Kidney (tissue), 14 donors: ENCODE results near the gene DTWD2. TPM values are rescaled to one million over a fixed set of nuclear protein-coding genes. Genes with fewer than 3 reads are reported as not detected.
A peak's percentile ranks its signal among the peaks of the same experiment; 100 is the strongest.
"Not testable (repeated sequence)": the region's sequence is repeated elsewhere in the genome, so short reads cannot be mapped to it uniquely, and the experiment has no call there.

Experiments used
- DNase-seq, 5 donors: peaks; one replicate each; pipeline ENCODE4 v3.0.0-alpha.2; 2013 to 2020
- FAIRE-seq: peaks from 2 replicates; lab custom pipeline; 2012; peaks lifted over from hg19 to GRCh38; lab: Jason Lieb, UNC
- H3K27ac ChIP-seq, 2 donors: one replicate each; pipeline ENCODE4 v1.7.0; 2013; ENCODE audit warnings: low read depth in 2 of 2, low read length in 2 of 2, inconsistent platforms in 1 of 2
- H3K27me3 ChIP-seq: one replicate; pipeline ENCODE4 v1.7.1; 2013; ENCODE audit warnings: low read length, inconsistent platforms; ENCODE audit not compliant: control insufficient read depth, insufficient read depth
- H3K36me3 ChIP-seq, 3 donors: one replicate each; pipeline versions ENCODE4 v1.7.0 to v1.7.1; 2013; ENCODE audit warnings: low read length in 3 of 3, control low read depth in 1 of 3, inconsistent platforms in 1 of 3; ENCODE audit not compliant: insufficient read depth in 3 of 3, control insufficient read depth in 2 of 3
- H3K4me1 ChIP-seq, 3 donors: one replicate each; pipeline versions ENCODE4 v1.7.0 to v1.7.1; 2013; ENCODE audit warnings: low read length in 3 of 3, inconsistent platforms in 1 of 3, low read depth in 1 of 3; ENCODE audit not compliant: control insufficient read depth in 2 of 3, insufficient read depth in 2 of 3
- H3K4me3 ChIP-seq, 3 donors: one replicate each; pipeline versions ENCODE4 v1.7.0 to v1.8.1; 2013; ENCODE audit warnings: low read length in 3 of 3, control low read depth in 1 of 3, inconsistent platforms in 1 of 3
- H3K9ac ChIP-seq, 3 donors: one replicate each; pipeline versions ENCODE4 v1.7.0 to v1.7.1; 2013; ENCODE audit warnings: low read length in 3 of 3, control low read depth in 1 of 3, inconsistent platforms in 1 of 3
- H3K9me3 ChIP-seq, 3 donors: one replicate each; pipeline versions ENCODE4 v1.7.0 to v1.7.1; 2013; ENCODE audit warnings: low read length in 3 of 3, control low read depth in 1 of 3, inconsistent platforms in 1 of 3; ENCODE audit not compliant: control insufficient read depth in 2 of 3, insufficient read depth in 1 of 3
- intact Hi-C: fragments of 100-400 bp; cut with DNase I; formaldehyde crosslinking; loops from one replicate; pipeline ENCODE4 v1.11.1; 2022
- polyA plus RNA-seq: library from polyadenylated mRNA; stranded (reverse); fragments of 350-450 nt; fragmentation: Illumina TruSeq; extraction: RNeasy Lipid Tissue Mini Kit (QIAGEN cat#74804); gene quantifications from one replicate; pipeline ENCODE4 v1.2.3, GENCODE V29; 2014; ENCODE audit warnings: low read depth, low replicate concordance; ENCODE audit not compliant: insufficient read depth
- total RNA-seq: library from RNA; stranded (reverse); fragmentation: NEBNext Ultra II Directional; extraction: Animal tissue kit (Norgen Biotek cat#: 25700); gene quantifications from one replicate; pipeline ENCODE4 v1.2.1, GENCODE V29; 2021
- TF ChIP-seq, protein P1 (sequence below): IDR thresholded peaks from 3 replicates; pipeline ENCODE4 v1.5.1; 2012; ENCODE audit warnings: mild to moderate bottlenecking, moderate library complexity, borderline replicate concordance; ENCODE audit not compliant: insufficient read depth; ENCODE audit errors: extremely low read depth
- donor health status: control.
- donor health status: control.
- donor health status: control.
- donor health status: control.
- donor health status: control.
- donor health status: DM: yes; HTN: yes; CAD: no.
- donor health status: Normal renal cell carcinoma (clear cell type).

The DTWD2 gene
- total and polyA plus RNA-seq, 2 donors from 2014 or later, result 3.7 to 12.4 TPM

DNA sequence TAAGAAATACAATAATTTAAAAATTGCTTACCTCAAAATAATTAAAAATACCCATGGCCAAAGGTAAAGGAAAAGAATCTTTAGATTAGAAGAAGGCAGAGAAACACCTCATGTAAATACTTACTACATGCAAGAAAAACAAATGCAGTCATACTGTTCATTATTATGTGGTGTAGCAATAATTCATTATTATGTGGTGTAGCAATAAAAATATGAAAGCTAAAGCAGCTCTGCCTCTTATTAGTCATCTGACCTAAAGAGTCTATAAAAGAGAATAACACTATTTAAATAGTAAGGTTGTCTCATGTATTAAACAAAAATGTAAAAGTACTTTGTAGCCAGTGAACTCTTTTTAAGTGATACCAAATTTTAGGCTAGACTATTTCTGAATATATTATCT is 6.6 kb downstream of the DTWD2 start:
- peaks cover 0 to 6% (median 0%) of the 10 kb centered on the region in 3 donors for H3K9me3 ChIP-seq
- no peaks in the 10 kb centered on the region for H3K27me3 ChIP-seq
- intact Hi-C loops, result no loop called here
- no peak overlapping the region for H3K9ac ChIP-seq
- no peaks in the 10 kb centered on the region for H3K4me1 ChIP-seq
- no peaks in the 10 kb centered on the region for H3K36me3 ChIP-seq
- TF ChIP-seq, protein P1, sequence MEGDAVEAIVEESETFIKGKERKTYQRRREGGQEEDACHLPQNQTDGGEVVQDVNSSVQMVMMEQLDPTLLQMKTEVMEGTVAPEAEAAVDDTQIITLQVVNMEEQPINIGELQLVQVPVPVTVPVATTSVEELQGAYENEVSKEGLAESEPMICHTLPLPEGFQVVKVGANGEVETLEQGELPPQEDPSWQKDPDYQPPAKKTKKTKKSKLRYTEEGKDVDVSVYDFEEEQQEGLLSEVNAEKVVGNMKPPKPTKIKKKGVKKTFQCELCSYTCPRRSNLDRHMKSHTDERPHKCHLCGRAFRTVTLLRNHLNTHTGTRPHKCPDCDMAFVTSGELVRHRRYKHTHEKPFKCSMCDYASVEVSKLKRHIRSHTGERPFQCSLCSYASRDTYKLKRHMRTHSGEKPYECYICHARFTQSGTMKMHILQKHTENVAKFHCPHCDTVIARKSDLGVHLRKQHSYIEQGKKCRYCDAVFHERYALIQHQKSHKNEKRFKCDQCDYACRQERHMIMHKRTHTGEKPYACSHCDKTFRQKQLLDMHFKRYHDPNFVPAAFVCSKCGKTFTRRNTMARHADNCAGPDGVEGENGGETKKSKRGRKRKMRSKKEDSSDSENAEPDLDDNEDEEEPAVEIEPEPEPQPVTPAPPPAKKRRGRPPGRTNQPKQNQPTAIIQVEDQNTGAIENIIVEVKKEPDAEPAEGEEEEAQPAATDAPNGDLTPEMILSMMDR, result no peak
- H3K4me3 ChIP-seq, result no peak overlapping the region
- H3K27ac ChIP-seq, result no peak overlapping the region
- DNase-seq, result no peak
- FAIRE-seq, result peak; percentile 57

DNA sequence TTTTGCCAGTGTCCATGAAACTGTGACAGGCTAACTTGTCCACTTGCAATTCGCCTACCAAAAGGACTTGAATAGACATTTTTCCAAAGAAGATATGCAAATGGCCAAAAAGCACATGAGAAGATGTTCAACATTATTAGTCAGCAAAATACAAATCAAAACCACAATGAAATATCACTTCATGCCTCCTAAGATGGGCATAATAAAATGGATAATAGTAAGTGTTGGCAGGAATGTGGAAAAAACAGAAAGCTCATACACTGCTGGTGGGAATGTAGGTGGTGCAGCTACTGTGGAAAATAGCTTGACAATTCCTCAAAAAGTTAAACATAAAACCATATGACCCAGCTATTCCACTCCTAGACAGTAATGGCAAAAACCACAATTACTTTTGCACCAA is 7.9 kb downstream of the DTWD2 start:
- intact Hi-C loops, result no loop called here
- Histone ChIP-seq H3K36me3 (no peaks in the 10 kb centered on the region), H3K4me3 (no peak overlapping the region), H3K27ac (no peak overlapping the region), H3K9me3 (peaks cover 0 to 6% (median 0%) of the 10 kb centered on the region in 3 donors), H3K9ac (no peak overlapping the region), H3K27me3 (no peaks in the 10 kb centered on the region), H3K4me1 (no peaks in the 10 kb centered on the region)
- FAIRE-seq (no peak), DNase-seq (no peak)
- TF ChIP-seq, protein P1, result no peak

DNA sequence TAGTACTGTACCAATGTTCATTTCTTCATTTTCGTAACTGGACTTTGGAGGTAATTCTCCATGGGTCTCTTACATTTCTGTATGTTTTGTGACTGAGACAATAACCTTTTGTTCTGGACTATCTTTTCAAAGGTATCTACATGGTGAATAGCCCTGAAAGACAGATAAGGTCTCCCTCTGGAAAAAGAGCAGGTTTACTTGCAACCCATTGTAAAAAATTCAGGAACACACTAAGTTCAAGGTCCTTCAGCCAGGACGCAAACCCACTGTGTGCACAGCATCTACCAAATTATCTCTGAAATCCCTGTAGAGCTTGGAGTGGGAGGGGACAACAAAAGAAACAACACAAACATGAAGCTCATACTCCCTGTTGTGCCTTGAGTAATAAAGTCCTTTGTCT is 8.3 kb downstream of the DTWD2 start:
- FAIRE-seq, result no peak
- TF ChIP-seq, protein P1, result no peak
- DNase-seq, result no peak
- Histone ChIP-seq H3K4me1 (no peaks in the 10 kb centered on the region), H3K27ac (no peak overlapping the region), H3K4me3 (no peak overlapping the region), H3K27me3 (no peaks in the 10 kb centered on the region), H3K9ac (no peak overlapping the region), H3K9me3 (peaks cover 0 to 6% (median 0%) of the 10 kb centered on the region in 3 donors), H3K36me3 (no peaks in the 10 kb centered on the region)
- intact Hi-C loops, result no loop called here

DNA sequence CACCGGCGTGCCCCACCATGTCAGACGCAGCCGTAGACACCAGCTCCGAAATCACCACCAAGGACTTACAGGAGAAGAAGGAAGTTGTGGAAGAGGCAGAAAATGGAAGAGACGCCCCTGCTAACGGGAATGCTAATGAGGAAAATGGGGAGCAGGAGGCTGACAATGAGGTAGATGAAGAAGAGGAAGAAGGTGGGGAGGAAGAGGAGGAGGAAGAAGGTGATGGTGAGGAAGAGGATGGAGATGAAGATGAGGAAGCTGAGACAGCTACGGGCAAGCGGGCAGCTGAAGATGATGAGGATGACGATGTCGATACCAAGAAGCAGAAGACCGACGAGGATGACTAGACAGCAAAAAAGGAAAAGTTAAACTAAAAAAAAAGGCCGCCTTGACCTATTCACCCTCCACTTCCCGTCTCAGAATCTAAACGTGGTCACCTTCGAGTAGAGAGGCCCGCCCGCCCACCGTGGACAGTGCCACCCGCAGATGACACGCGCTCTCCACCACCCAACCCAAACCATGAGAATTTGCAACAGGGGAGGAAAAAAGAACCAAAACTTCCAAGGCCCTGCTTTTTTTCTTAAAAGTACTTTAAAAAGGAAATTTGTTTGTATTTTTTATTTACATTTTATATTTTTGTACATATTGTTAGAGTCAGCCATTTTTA is 14.4 kb downstream of the DTWD2 start:
- intact Hi-C loops, H3K4me1 ChIP-seq, FAIRE-seq, DNase-seq, H3K27ac ChIP-seq, H3K4me3 ChIP-seq, H3K9ac ChIP-seq, H3K27me3 ChIP-seq, H3K9me3 ChIP-seq, H3K36me3 ChIP-seq: not testable (repeated sequence)
